Measurements from ENCODE around the gene LIPG.
"Not testable (repeated sequence)": the region's sequence is repeated elsewhere in the genome, so short reads cannot be mapped to it uniquely, and the experiment has no call there.

Gene LIPG

DNA sequence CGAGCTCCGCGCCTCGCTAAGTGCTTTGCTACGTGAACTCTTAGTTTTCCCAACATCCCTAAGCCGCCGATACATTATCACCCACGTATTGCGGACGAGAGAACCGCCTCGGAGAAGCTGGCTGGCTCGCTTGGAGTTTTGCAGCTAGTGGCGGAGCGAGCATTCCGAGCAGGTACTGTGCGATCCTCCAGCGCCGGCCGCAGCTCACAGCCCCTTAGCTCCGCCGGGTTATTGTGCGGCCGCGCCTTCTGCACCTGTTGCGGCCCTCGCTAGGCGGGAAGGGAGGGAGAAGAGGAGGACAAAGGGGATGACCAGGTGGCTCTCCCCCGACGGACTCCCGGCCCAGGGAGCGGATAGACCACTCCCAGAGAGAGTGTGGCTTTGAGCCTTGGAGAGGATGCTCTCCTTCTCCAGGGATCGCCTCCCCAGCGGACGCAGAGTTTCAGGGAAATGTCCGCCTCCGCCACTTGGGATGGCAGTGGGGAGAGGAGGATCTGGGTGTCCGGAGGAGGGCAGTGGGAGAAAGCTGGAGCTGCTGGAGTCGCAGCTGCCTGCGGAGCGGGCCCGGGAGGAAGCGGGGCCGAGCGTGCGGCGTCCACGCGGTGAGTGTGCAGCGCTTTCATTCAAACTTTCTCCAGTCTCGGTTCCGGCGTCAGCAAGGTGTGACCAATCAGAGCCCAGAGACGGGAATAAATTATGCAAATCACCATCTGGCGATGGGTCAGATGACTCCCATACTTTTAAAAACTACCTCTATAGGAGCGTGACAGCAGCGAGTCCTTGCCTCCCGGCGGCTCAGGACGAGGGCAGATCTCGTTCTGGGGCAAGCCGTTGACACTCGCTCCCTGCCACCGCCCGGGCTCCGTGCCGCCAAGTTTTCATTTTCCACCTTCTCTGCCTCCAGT lies at the start of gene LIPG:
Gene LIPG (plus strand): TSS at position 769 of the 905 bp plus-strand sequence. CDS start 252 bp downstream, outside the sequence.
- peak; percentile 78 for DNase-seq (ENCODE audit: low spot score)

- not testable (repeated sequence) for DNase-seq (ENCODE audit: low spot score)
These were observed 49.0 kb upstream of the LIPG start for GRCh38 chr18:49512876-49513275.

DNA sequence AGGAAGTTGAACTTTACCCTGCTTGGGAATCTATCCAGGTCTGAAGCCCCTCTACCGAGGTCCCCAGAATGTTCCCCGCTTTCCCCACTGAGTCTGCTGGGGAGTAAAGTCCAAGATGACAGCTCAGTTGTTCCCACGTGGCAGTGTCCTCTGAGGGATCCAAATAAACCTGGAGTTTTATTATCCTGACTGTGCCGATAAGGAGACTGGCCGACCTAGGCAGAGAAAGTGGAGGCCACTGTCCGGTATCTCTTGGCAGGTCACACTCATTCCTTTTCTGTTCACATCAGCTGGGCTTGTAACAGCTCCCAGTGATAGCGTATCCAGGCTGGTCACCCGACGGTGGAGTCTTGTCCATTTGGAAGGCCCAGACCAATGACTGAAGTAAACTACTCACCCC lies 47.3 kb upstream of the LIPG start:
- no peak for DNase-seq (ENCODE audit: low spot score)

DNA sequence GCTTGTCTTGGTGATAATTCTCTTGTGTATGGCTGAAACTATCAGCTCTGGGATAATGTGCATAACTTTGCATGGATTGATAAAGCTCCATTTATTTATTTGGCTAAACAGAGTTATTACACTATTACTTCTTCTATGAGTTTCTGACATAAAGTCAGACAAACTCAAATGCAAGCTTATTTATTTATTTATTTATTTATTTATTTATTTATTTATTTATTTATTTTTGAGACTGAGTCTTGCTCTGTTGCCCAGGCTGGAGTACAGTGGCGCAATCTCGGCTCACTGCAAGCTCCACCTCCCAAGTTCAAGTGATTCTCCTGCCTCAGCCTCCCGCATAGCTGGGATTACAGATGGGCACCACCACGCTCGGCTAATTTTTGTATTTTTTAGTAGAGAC lies 46.9 kb upstream of the LIPG start:
- not testable (repeated sequence) for DNase-seq (ENCODE audit: low spot score)

DNA sequence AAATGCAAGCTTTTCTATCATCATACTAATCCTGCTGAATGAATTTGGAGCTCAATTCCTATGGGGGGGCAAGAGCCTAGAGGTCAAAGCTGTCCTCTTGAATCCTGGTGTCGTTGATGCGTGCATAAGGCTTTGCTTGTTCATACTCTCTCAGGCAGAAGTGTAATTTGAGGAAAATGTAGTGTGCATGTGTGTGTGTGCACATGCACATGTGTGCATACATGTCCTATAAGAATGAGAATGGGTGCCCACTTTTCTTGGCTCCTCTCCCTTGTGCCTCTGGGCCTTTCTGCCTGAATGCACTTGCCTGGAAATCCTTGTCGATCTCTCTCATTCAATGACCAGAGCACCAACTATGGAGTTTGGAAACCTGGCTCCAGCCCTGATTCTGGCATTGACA lies 46.3 kb upstream of the LIPG start:
- DNase-seq (ENCODE audit: low spot score) = no peak

DNA sequence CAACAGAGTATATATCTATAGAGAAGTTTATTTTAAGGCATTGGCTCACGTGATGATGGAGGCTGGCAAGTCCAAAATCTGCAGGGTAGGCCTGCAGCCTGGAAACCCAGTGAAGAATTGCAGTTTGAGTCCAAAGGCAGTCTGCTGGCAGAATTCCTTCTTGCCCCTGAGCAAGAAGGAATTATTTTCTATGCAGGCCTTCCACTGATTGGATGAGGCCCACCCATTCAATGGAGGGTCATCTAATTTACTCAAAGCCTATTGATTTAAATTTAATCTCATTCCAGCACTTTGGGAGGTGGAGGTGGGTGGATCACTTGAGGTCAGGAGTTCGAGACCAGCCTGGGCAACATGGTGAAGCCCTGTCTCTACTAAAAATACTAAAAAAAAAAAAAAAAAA lies 44.4 kb upstream of the LIPG start:
- no peak for DNase-seq (ENCODE audit: low spot score)

DNA sequence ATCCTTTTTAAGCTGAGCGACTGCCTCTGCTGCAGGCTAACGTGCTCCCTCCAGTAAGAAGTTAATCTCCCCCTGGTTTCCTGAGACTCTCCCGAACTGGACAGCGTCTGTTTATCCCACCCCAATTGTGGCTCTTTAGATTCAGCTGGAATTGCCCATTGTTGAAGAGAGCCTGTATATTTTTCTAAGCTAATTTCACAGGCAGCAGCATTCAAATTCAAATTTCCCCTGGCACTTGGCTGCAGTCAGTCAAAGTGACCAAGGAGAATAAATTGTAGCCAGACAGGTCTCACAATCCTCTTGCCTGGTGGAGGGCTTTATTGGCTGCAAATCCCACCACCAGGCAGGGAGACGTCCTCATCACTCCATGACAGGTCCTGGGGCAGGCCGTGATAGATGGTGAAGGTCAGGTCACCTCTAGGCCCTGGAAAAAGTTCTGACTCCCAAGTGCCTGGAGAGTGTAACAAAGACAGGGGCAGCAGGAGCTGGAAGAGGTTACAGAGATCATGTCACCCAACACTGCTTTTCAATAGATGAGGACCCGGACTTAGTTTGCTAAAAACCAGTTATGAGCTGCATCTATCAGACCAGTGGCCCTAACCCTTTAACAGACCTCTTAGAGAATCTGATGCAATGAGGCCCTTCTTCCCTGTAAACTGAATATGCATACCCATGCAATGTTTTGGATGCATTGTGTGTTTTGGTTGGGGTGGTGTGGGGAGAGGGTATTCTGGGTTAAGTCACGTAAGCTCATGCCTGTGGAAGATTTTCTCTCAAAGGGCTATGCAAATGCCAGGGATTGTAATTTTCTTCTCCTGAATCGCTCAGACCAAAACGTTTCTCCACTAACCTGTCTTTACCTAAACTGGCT lies 42.5 kb upstream of the LIPG start:
- DNase-seq (ENCODE audit: low spot score) = no peak

DNA sequence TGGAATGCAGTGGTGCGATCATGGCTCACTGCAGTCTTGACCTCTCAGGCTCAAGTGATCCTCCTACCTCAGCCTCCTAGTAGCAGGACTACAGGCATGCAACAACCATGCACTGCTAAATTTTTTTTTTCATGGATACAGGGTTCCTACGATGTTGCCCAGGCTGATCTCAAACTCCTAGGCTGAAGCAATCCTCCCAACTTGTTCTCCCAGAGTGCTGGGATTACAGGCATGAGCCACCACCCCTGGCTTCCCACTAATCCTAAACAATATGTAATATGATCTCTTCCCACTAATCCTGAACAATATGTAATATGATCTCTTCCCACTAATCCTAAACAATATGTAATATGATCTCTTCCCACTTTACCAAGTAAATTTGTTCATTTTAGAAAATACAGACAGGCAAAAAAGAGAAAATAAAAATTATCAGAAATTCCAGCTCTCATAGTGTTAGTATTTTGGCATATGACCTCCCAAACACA lies 41.2 kb upstream of the LIPG start:
- no peak for DNase-seq (ENCODE audit: low spot score)

DNA sequence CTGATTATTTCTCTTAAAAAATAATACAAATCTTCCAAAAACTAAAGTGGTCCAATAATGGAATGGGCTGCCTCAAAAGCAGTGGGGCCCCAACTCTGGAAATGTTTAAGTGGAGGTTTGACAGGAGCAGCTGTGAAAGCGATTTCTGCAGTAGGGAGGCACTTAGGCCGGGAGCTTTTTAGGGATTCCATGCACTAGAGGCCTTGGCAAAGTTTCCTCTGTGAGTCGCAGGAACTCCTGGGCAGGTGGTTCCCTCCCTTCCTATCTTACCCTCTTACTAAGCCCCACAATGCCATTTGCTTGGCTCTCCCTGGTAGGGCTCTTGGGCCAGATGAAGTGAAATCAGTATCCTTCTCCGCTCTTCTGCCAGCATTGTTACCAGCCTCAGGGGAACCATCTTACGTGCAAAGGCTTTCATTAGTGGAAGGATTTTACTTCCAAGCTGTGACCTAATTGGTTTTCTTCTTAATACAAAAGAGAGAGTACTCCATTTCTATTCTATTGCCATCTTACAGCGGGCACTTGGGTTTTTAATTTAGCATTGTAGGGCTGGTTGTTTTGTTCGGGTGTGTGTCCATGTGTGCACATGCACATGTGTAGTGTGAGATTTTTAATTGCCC lies 40.5 kb upstream of the LIPG start:
- no peak for DNase-seq (ENCODE audit: low spot score)

DNA sequence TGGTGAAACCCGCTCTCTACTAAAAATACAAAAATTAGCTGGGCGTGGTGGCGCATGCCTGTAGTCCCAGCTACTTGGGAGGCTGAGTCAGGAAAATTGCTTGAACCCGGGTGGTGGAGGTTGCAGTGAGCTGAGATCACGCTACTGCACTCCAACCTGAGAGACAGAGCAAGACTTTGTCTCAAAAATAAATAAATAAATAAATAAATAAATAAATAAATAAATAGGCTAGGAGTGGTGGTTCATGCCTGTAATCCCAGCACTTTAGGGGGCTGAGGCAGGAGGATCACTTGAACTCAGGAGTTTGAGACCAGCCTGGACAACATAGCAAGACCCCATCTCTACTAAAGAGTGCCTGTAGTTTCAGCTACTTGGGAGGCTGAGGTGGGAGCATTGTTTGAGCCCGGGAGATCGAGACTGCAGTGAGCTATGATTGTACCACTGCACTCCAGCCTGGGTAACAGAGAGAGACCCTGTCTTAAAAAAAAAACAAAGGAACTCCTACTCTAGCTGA lies 38.2 kb upstream of the LIPG start:
- DNase-seq (ENCODE audit: low spot score) = not testable (repeated sequence)

GRCh38 chr18:49524349-49524748 lies 37.5 kb upstream of the LIPG start:
- DNase-seq (ENCODE audit: low spot score) = no peak

- DNase-seq (ENCODE audit: low spot score) = no peak
These were observed 36.9 kb upstream of the LIPG start for GRCh38 chr18:49524951-49525350.

GRCh38 chr18:49525981-49526380 lies 35.9 kb upstream of the LIPG start:
- no peak for DNase-seq (ENCODE audit: low spot score)

DNA sequence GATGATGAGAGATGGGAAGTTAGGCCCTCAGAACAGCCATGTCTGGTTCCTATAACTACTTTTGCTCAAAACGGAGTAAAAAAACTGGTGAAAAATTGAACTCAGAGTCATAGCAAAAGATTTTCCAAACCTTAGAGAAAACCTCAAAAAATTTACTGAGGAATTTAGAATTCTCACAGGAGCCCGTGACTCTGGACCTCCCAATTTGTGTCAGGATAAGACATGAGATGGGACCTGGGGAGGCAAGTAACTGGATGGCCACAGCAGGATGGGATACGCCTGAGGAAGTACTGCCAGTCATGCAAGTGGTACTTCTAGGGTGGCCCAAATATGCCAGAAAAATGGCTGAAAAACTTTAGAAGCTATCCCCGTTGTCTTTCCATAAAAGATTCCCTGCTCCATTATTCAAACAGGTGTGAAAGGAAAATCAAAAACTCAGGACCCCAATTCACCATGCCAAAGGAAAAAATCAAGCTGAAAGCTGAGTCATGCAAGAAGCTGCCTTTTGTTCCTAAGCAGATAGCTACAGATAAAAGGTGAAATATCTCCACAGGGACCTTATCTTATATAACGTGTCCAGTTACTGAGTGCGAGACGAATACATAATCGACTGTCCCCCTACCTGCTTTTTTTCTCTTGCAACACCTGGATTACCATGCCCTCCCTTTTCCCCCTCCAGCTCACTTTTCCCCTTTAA lies 34.1 kb upstream of the LIPG start:
- no peak for DNase-seq (ENCODE audit: low spot score)

DNA sequence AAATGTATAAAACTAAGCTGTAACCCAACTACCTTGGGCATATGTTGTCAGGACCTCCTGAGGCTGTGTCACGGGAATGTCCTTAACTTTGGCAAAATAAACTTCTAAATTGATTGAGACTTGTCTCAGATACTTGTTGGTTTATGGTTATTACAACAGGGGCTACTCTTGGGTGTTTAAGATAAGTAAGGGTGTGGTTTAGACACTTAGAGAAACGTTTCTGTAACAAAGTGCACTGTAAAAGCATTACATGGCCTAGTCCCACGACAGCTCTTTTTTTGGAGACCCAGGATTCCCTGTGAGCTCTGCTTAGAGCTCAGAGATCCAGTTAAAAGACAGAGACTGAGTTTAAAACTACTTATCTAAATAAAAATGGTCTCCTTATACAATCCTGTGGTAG lies 32.3 kb upstream of the LIPG start:
- no peak for DNase-seq (ENCODE audit: low spot score)

GRCh38 chr18:49531678-49532153 lies 30.1 kb upstream of the LIPG start:
- no peak for DNase-seq (ENCODE audit: low spot score)

GRCh38 chr18:49534846-49535601 lies 26.8 kb upstream of the LIPG start:
- DNase-seq (ENCODE audit: low spot score) = no peak

DNA sequence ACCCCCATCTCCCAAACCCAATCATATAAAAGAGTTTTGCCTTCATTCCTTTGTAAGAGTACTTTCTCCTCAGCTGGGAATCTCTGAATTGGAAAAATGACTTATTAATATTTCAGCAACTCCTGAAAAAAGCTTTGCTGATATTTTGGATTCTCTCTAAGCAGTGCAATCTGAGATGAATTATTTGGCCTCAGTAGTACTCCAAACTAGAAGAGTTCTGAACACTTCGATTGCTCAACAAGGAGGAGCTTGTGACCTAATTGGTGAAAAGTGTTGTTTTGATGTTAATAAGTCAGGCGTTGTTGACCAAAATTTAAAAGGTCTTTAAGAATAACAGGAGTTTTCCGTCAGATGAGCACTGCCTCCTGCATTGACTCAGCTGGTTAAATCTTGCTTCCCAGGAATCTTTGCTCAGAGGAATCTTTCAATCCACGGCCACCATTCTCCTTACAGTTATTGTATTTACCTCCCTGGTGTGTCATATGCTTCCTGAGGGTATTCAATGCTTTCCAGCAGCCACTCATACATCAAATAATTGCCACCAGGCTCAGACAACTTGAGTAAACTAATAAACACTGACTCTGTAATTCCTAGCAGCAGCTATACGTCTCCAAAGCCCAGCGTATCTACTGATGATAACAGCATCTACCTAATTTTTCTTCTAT lies 24.5 kb upstream of the LIPG start:
- no peak for DNase-seq (ENCODE audit: low spot score)

DNA sequence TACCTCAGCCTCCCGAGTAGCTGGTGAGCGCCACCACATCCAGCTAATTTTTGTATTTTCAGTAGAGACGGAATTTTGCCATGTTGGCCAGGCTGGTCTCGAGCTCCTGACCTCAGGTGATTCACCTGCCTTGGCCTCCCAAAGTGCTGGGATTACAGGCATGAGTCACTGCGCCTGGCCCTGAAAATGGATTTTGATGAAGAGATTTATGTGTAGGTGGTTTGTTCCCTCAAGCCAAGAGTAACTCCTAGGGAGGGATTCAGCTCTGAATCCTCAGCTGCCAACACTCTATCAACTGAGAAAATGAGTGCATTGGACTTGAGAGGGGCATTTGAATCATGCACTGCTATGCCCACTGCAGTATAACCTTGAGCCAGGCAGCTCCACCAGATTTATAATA lies 17.5 kb upstream of the LIPG start:
- DNase-seq (ENCODE audit: low spot score) = no peak

- DNase-seq (ENCODE audit: low spot score) = no peak
These were observed 15.6 kb upstream of the LIPG start for GRCh38 chr18:49546278-49546677.

All from kidney capillary endothelial cell (primary cell).